Sigmoid colon (tissue), 4 donors: ENCODE results near the gene MAP1B.

Source experiments
- CTCF ChIP-seq, 4 experiments: fragments of 450-650 bp in 3 of 4; fragments of 200-600 bp in 1 of 4; IDR thresholded peaks; one replicate each; pipeline ENCODE4 v1.5.1; 2016 to 2019; ENCODE audit warnings: antibody characterized with exemption in 4 of 4, mild to moderate bottlenecking in 3 of 4, moderate library complexity in 2 of 4
- EP300 ChIP-seq, 4 donors: sonication (generic); formaldehyde crosslinking; IDR thresholded peaks; one replicate each; pipeline ENCODE4 v1.6.1; 2017; ENCODE audit warnings: antibody characterized with exemption in 4 of 4
- POLR2A ChIP-seq, 2 donors: fragments of 450-650 bp; IDR thresholded peaks; one replicate each; pipeline ENCODE4 v1.6.1; 2016; ENCODE audit warnings: antibody characterized with exemption in 2 of 2, mild to moderate bottlenecking in 2 of 2, moderate library complexity in 2 of 2
- POLR2AphosphoS5 ChIP-seq, 4 donors: sonication (generic); formaldehyde crosslinking; IDR thresholded peaks; one replicate each; pipeline ENCODE4 v1.6.1; 2017; ENCODE audit warnings: antibody characterized with exemption in 4 of 4

DNA sequence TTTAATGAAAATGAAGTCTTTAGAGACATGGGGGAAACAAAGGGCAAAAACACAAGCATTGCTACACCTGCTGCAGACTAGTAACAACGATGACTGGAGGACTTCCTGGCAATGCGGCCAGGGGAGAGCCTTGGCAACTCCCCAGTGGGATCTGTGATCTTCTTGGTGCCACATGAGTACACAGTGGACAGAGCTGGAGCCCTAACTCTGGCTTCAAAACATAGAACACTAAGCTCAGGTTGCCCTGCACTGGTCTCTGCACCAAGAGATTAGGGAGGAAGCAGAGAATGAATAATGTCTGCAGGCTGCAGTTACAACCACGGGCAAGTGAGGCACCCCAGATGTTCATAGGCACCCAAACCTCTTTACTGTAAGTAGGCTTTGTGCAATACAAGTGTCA lies 121.7 kb downstream of the MAP1B start:
- TF ChIP-seq CTCF (IDR thresholded peaks at IDR 0.05) (no peak), POLR2AphosphoS5 (IDR thresholded peaks at IDR 0.05) (no peak), POLR2A (IDR thresholded peaks at IDR 0.05) (no peak), EP300 (IDR thresholded peaks at IDR 0.05) (no peak)
